ENCODE measurements around the gene CFAP46.
"Not testable (repeated sequence)": the region's sequence is repeated elsewhere in the genome, so short reads cannot be mapped to it uniquely, and the experiment has no call there.

Gene CFAP46

DNA sequence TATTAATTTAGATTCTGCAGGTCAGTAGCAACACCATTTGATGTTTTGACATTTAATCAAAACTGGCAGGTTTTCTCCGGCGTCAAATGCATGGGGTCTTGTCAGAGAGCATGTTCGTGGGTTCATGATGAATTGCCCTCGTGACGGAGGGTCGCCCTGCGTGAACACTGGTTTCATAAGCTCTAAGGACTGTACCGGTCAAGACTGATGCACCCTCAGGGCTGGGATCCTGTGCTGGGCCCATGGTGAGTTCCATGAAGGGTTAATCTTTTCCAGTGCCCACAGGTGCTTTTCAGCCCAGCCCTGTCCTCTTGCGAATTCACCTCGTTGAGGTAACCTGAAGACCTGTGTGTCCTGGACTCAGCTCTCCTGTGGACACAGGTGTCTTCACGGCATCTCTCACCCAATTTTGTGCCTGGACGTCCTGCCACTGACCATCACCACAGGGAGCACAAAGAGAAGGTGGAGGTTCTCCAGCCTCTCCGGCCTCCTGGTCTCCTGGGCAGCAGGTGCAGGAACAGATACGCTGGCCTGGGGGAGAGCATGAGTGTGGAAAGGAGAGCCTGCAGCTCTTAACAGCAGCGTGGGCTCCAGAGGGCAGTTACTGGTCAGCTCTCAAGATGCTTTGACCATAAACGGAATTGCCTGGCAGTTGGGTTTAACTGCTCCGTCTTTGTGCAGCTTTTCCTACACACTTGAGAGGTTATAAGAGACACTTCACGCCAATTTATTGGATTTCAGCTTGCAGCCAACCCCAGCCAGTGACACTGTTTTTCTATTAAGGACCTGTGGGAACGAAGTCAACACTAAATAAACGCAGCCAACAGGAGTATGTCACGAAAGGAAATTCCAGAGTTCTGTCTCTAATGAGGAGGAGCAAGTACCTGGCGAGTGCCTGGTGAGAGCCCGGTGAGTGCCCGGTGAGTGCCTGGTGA lies 37.4 kb upstream of the CFAP46 start:
- DNase-seq, result no peak

- no peak for DNase-seq
Observed at GRCh38 chr10:132978542-132978941, 36.2 kb upstream of the CFAP46 start.

GRCh38 chr10:132977807-132978206 lies 35.4 kb upstream of the CFAP46 start:
- no peak for DNase-seq

DNA sequence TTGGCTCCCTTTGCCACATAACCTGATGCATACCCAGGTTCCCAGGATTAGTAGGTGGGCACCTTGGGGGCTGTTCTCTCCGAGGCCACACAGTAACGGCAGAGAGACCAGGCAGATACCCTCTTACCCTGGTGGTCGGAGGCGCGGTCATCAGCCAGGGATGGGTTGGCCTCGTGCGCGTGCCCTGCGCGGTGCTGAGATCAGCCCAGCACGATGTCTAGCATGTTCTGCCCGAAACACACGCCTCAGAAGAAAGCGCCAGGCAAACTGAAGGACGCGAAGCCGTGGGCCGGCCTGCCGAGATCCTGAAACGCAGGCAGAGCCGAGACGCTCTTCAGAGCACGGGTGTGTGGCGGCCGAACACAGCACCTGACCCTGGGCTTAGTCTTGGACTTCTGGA lies 34.7 kb upstream of the CFAP46 start:
- DNase-seq, result no peak

DNA sequence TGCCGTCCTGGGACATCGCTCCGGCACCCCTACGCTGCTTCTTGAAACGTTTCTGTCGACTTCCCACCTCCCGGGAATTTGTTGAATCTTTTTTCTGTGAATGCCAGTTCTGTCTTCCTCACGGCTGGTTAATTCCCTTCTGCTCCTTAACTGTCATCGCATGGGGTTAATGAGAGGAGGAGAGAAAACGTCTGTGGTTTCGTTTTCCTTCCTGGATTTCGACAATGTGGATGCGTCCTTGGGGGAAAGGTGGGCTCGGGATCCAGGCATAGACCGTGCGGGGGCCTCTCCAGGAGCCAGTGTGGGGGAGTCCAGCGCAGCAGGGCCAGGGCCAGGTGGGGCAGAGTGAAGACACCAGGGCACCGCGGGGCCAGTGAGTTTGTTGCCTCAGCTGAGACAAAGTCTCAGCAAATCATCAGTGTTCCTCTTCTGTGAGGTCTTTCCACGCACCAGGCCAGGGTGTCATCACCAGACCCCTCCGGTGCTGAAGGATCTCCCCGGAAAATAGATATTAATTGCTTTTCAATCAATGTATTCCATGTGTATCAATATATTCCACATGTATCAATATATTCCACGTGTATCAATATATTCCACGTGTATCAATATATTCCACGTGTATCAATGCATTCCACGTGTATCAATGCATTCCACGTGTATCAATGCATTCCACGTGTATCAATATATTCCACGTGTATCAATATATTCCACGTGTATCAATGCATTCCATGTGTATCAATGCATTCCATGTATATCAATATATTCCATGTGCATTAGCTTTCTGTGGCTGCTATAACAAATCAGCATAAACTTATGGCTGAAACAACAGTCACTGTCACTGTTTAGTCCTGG lies 33.7 kb upstream of the CFAP46 start:
- DNase-seq, result no peak

- no peak for DNase-seq
Observed at GRCh38 chr10:132974886-132975830, 32.8 kb upstream of the CFAP46 start.

- no peak for DNase-seq
Observed at GRCh38 chr10:132974249-132974796, 32.0 kb upstream of the CFAP46 start.

GRCh38 chr10:132973903-132974241 lies 31.5 kb upstream of the CFAP46 start:
- DNase-seq, result no peak

DNA sequence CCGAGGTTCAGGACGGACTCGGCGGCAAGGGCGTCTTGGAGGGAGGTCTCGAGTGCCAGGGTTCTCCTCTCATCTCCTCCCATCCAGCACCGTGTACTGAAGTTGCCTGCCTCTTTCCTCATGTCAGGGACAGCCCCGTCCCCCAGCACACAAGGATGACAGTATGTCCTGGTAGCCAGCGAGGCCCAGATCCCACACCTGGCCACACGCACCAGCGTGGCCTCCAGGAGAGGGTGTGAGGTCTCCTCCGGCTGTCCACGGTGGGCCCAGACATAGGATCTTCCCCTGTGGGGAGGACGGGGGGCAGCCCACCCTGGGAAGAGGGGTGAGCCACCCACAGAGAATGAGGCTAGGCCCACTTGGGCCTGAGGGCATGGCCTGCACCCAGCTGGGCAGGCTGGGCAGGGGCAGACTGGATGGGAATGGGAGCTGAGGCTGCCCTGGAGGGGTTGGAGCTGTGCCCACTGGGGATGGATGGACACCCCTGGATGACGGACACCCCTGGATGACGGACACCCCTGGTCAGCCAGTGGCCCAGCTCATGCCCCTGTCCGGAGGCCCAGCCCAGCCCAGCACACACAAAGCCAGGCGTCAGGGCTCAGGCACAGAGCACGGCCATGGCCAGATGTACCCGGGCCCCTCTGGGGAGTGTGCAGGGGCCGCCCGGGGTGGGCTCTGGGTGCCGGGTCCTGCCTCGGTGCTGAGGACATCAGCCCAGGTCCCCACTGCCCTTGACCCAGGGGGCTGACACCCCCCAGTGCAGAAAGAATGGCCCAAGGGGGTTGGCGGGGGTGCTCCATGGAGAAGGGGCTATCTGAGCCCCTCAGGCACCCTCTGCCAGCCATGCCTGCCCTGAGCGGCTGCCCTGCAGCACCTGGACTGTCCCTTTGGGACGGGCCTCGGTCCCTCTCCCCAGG lies 30.9 kb upstream of the CFAP46 start:
- DNase-seq, result no peak

- no peak for DNase-seq
Observed at GRCh38 chr10:132972149-132972985, 30.0 kb upstream of the CFAP46 start.

- DNase-seq, result no peak
Observed at GRCh38 chr10:132971448-132972148, 29.2 kb upstream of the CFAP46 start.

- no peak for DNase-seq
Observed at GRCh38 chr10:132970641-132971438, 28.5 kb upstream of the CFAP46 start.

GRCh38 chr10:132967540-132967939 lies 25.2 kb upstream of the CFAP46 start:
- DNase-seq, result no peak

- DNase-seq, result no peak
Observed at GRCh38 chr10:132965411-132966057, 23.2 kb upstream of the CFAP46 start.

- DNase-seq, result not testable (repeated sequence)
Observed at GRCh38 chr10:132964707-132965410, 22.5 kb upstream of the CFAP46 start.

- no peak for DNase-seq
Observed at GRCh38 chr10:132964231-132964630, 21.9 kb upstream of the CFAP46 start.

DNA sequence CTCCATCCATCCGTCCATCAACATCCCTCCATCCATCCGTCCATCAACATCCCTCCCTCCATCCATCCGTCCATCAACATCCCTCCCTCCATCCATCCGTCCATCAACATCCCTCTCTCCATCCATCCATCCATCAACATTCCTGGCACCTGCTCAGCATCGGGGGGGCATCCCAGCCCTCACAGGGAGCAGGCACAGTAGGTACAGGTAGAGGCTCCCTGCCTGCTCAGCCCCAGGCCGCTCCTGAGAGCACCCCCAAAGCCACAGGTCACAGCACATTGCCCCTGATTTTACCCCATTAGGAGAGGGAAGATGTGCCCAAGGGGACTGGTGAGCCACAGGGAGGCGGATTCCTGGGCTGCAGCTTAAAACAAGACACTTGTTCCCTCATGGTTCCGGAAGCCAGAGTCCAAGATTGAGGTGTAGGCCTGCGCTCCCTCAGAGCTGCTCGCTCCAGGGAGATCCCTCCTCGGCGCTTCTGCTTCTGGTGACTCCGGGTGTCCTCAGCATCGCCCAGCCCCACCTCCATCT lies 21.1 kb upstream of the CFAP46 start:
- DNase-seq, result no peak

All from activated CD4-positive, alpha-beta T cell treated with anti-CD3 and anti-CD28 coated beads for 4 hours (primary cell).